HL-60 (cell line): ENCODE measurements around the gene SPSB2.

Experiments
- DNase-seq, 2 experiments: peaks; one replicate each; pipeline ENCODE4 v3.0.0-alpha.2; 2010 to 2020; ENCODE audit warnings: low read depth in 1 of 2, low spot score in 1 of 2
- H3K27ac ChIP-seq: fragments of 250-450 bp; sonication (Bioruptor Pico); replicated peaks from 2 replicates; pipeline ENCODE4 v1.5.1; 2020; ENCODE audit warnings: mild to moderate bottlenecking, moderate library complexity
- H3K27me3 ChIP-seq: fragments of 250-450 bp; sonication (Bioruptor Pico); 2 replicates; pipeline ENCODE4 v1.5.1; 2021; ENCODE audit warnings: mild to moderate bottlenecking, moderate library complexity; ENCODE audit not compliant: insufficient read depth, poor library complexity, severe bottlenecking
- H3K4me3 ChIP-seq: replicated peaks from 2 replicates; pipeline ENCODE4 v1.5.1; 2011; ENCODE audit warnings: mild to moderate bottlenecking, control low read depth, low read length; ENCODE audit not compliant: insufficient read depth
- GABPA ChIP-seq: IDR thresholded peaks from 2 replicates; pipeline ENCODE4 v1.6.1; 2012; ENCODE audit warnings: low read depth
- POLR2AphosphoS5 ChIP-seq: IDR thresholded peaks from 2 replicates; pipeline ENCODE4 v1.6.1; 2012; ENCODE audit warnings: low read depth
- SPI1 ChIP-seq: IDR thresholded peaks from 2 replicates; pipeline ENCODE4 v1.6.1; 2012; ENCODE audit warnings: low read depth, mild to moderate bottlenecking, borderline replicate concordance
- TF ChIP-seq, protein P1 (sequence below): IDR thresholded peaks from 2 replicates; pipeline ENCODE4 v1.6.1; 2012; ENCODE audit warnings: low read depth; ENCODE audit not compliant: insufficient replicate concordance
- TF ChIP-seq, protein P2 (sequence below): IDR thresholded peaks from one replicate; pipeline ENCODE4 v1.5.1; 2011; ENCODE audit warnings: low read length, control low read depth, inconsistent platforms; ENCODE audit not compliant: insufficient read depth

The SPSB2 gene

DNA sequence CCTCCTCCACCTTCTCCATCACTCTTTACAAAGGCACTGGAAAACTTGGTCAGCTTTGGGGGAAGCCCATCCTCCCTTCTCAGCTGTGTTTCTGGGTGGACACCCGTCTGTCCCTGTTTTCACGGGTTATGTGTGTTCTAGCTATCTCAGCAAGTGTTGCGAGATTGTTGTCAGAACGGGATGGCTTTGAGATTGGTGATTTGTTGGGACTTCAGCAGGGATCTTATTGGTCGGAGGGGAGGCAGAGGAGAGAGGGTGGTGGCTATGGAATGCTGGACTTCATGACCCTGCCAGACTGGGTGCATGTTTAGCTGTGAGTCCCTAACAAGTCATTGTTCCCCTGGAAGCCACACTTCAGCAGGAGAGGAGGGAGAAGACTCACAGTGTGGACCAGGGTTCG is 19.1 kb downstream of the SPSB2 start:
- no peak for DNase-seq
- no peaks in the 10 kb centered on the region for H3K27me3 ChIP-seq
- TF ChIP-seq SPI1 = no peak
- TF ChIP-seq GABPA = no peak
- no peak for TF ChIP-seq POLR2AphosphoS5
- no peak overlapping the region for H3K4me3 ChIP-seq
- no peak overlapping the region for H3K27ac ChIP-seq

DNA sequence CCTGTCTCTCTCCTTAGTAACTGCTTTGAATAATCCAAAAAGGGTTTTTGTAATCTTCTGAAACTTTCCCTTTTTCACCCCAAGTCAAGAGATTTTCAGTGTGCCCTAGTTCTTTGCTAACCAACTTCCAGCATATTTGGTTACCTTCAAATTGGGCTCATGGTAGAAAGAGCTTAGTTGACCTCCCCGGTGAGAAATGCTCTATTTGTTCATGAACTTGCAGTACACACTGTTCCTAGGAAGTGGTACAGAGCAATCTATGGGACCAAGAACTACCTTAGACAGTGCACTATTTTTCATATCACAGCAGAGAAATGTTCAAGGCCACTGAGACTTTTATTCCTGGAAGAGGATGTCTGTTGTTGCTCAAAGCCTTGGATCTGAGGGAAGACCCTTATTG is 19.5 kb downstream of the SPSB2 start:
- Histone ChIP-seq H3K4me3 (no peak overlapping the region), H3K27me3 (no peaks in the 10 kb centered on the region), H3K27ac (no peak overlapping the region)
- no peak for DNase-seq
- no peak for TF ChIP-seq SPI1
- TF ChIP-seq, protein P1, sequence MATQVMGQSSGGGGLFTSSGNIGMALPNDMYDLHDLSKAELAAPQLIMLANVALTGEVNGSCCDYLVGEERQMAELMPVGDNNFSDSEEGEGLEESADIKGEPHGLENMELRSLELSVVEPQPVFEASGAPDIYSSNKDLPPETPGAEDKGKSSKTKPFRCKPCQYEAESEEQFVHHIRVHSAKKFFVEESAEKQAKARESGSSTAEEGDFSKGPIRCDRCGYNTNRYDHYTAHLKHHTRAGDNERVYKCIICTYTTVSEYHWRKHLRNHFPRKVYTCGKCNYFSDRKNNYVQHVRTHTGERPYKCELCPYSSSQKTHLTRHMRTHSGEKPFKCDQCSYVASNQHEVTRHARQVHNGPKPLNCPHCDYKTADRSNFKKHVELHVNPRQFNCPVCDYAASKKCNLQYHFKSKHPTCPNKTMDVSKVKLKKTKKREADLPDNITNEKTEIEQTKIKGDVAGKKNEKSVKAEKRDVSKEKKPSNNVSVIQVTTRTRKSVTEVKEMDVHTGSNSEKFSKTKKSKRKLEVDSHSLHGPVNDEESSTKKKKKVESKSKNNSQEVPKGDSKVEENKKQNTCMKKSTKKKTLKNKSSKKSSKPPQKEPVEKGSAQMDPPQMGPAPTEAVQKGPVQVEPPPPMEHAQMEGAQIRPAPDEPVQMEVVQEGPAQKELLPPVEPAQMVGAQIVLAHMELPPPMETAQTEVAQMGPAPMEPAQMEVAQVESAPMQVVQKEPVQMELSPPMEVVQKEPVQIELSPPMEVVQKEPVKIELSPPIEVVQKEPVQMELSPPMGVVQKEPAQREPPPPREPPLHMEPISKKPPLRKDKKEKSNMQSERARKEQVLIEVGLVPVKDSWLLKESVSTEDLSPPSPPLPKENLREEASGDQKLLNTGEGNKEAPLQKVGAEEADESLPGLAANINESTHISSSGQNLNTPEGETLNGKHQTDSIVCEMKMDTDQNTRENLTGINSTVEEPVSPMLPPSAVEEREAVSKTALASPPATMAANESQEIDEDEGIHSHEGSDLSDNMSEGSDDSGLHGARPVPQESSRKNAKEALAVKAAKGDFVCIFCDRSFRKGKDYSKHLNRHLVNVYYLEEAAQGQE = no peak
- no peak for TF ChIP-seq POLR2AphosphoS5
- TF ChIP-seq, protein P2, sequence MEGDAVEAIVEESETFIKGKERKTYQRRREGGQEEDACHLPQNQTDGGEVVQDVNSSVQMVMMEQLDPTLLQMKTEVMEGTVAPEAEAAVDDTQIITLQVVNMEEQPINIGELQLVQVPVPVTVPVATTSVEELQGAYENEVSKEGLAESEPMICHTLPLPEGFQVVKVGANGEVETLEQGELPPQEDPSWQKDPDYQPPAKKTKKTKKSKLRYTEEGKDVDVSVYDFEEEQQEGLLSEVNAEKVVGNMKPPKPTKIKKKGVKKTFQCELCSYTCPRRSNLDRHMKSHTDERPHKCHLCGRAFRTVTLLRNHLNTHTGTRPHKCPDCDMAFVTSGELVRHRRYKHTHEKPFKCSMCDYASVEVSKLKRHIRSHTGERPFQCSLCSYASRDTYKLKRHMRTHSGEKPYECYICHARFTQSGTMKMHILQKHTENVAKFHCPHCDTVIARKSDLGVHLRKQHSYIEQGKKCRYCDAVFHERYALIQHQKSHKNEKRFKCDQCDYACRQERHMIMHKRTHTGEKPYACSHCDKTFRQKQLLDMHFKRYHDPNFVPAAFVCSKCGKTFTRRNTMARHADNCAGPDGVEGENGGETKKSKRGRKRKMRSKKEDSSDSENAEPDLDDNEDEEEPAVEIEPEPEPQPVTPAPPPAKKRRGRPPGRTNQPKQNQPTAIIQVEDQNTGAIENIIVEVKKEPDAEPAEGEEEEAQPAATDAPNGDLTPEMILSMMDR = no peak
- TF ChIP-seq GABPA = no peak

DNA sequence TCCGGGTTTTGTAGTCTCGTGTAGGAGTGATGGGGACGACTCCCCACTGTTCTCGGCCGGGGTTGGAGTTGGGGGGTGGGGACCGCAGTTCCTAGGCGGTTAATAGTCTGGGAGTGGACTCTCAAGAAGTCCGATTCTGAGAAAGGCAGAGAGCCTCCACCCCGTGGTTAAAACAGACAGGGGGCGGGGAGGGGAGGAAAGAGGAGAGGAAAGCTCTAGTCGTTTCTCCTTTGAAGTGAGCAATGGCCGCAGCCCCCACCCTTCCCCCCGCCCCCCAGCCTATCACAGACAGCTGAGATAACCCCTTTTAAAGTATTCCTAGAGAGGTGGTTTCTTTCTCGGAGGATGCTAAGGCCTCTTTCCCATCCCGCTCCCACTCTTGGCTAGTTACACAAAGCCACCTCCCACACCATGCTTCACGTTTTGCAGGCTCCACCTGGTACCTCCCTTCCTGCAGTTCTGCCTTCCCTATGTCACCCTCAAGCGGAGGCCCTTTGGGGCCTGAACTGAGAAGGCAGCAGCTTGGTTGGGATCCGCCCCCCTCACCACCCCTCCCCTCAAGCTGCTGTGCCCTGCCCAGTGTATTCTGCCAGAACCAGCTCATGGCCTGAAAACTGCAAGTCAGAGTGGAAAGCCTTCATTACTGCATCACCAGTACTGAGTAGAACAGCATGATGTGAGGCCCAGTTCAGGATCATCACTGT is 20.3 kb downstream of the SPSB2 start:
- H3K27me3 ChIP-seq = no peaks in the 10 kb centered on the region
- peak in 1 of 2 experiments; percentile 49 for DNase-seq
- TF ChIP-seq, protein P1 = no peak
- TF ChIP-seq POLR2AphosphoS5 = no peak
- no peak for TF ChIP-seq GABPA
- TF ChIP-seq, protein P2 = no peak
- no peak for TF ChIP-seq SPI1
- H3K4me3 ChIP-seq = peak overlapping the region; percentile 65
- H3K27ac ChIP-seq = peak overlapping the region; percentile 49

DNA sequence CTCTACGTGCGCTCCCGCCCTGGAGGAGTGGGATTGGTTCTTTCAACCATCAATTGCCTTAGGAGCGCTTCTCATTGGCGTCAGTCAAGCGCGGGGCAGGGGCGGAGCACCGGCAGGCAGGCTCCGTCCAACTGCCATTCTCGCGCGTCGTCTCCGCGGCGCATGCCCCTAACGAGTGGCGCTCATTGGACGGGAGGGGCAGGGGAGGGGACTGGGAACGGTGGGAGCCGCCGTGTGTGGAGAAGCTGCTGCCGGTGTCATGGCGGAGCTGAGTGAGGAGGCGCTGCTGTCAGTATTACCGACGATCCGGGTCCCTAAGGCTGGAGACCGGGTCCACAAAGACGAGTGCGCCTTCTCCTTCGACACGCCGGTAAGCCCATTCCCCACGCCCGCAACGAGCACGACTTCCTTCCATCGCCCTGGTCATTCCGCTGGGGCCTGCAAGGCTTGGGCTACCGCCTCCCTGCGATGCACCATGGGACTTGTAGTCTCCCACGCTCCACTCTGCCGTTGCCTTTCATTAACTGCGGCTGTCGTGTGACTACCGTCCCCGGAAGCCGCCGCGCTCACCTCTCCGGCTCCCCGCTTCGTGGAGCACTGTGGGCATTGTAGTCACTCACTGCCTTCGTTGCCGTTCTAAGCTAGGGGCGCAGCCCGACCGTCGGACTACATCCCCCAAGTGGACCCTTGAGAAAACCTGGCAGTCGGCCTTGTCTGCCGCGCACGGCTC is 21.0 kb downstream of the SPSB2 start, which contains the start of gene USP5:
TSS of gene USP5 (plus strand) at position 230 of the 730 bp plus-strand sequence. CDS start at position 260, 30 bp downstream.
- peak within 1 kb of the TSS; percentile 83 for H3K4me3 ChIP-seq
- DNase-seq = peak; percentile 99 to 100
- TF ChIP-seq POLR2AphosphoS5 (peak; percentile 45; the same call in 1 of the 2 replicates), GABPA (peak; percentile 96), SPI1 (peak; percentile 6; the same call in 1 of the 2 replicates)
- TF ChIP-seq, protein P2 = no peak
- TF ChIP-seq, protein P1 = no peak
- no peaks in the 10 kb centered on the region for H3K27me3 ChIP-seq
- H3K27ac ChIP-seq = peak within 1 kb of the TSS; percentile 93
